M059J (cell line): ENCODE data around the gene CDKN2C. TPM values are rescaled to one million over a fixed set of nuclear protein-coding genes. Genes with fewer than 3 reads are reported as not detected.

Source experiments
- total RNA-seq: library from RNA; depleted of rRNA; stranded (reverse); fragments of >200 nt; shearing (Covaris generic); gene quantifications from 2 replicates; pipeline ENCODE4 v1.2.3, GENCODE V29; 2014; rRNA removed

Gene CDKN2C
- total RNA-seq, 1 experiment from 2014 or later: 243 TPM

Other genes with a start within 250 kb of the CDKN2C start
- gene FAF1, start 10.0 kb upstream of the CDKN2C start, total RNA-seq: 84.8 and 135 TPM in 2 replicates
- gene C1orf185, start 132.0 kb downstream of the CDKN2C start, total RNA-seq: not detected in 2 replicates